ENCODE results near the gene RPL19. TPM values are rescaled to one million over a fixed set of nuclear protein-coding genes. Genes with fewer than 3 reads are reported as not detected.

The RPL19 gene
- total RNA-seq, 4 donors from 2014 or later = 2,008 to 3,549 (median 2,319) TPM

- no peak for DNase-seq
- TF ChIP-seq, protein P1, sequence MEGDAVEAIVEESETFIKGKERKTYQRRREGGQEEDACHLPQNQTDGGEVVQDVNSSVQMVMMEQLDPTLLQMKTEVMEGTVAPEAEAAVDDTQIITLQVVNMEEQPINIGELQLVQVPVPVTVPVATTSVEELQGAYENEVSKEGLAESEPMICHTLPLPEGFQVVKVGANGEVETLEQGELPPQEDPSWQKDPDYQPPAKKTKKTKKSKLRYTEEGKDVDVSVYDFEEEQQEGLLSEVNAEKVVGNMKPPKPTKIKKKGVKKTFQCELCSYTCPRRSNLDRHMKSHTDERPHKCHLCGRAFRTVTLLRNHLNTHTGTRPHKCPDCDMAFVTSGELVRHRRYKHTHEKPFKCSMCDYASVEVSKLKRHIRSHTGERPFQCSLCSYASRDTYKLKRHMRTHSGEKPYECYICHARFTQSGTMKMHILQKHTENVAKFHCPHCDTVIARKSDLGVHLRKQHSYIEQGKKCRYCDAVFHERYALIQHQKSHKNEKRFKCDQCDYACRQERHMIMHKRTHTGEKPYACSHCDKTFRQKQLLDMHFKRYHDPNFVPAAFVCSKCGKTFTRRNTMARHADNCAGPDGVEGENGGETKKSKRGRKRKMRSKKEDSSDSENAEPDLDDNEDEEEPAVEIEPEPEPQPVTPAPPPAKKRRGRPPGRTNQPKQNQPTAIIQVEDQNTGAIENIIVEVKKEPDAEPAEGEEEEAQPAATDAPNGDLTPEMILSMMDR (IDR thresholded peaks at IDR 0.05) = no peak
- 54 to 72% methylated on average over 9 to 11 of the region's 11 CpGs for WGBS, 2 donors
- H3K27me3 ChIP-seq = peaks cover 18% of the 10 kb centered on the region
- intact Hi-C loops (cut with DNase I) = no loop called here
- H3K4me1 ChIP-seq = peaks cover 9 to 23% of the 10 kb centered on the region in 2 donors
- no peaks in the 10 kb centered on the region for H3K9me3 ChIP-seq
- H3K4me3 ChIP-seq (replicated peaks in 1 of 3) = no peak overlapping the region
- H3K36me3 ChIP-seq = no peaks in the 10 kb centered on the region
- H3K27ac ChIP-seq = no peak overlapping the region
These were observed 29.3 kb downstream of the RPL19 start for GRCh38 chr17:39229274-39229913.

- Histone ChIP-seq H3K36me3 (no peaks in the 10 kb centered on the region), H3K4me1 (peaks cover 4 to 14% of the 10 kb centered on the region in 2 donors), H3K27me3 (peaks cover 13% of the 10 kb centered on the region), H3K9me3 (no peaks in the 10 kb centered on the region), H3K4me3 (replicated peaks in 1 of 3) (no peak overlapping the region), H3K27ac (no peak overlapping the region)
- WGBS, 2 donors = 50 to 89% methylated on average over 1 of the region's 1 CpG
- intact Hi-C loops (cut with DNase I) = loop anchor here (10.0 kb wide), 1 partner anchor 166 kb away; no protein-coding TSS in a partner anchor
- TF ChIP-seq, protein P1 (IDR thresholded peaks at IDR 0.05) = no peak
- TF ChIP-seq POLR2A (IDR thresholded peaks at IDR 0.05) = no peak
- no peak for DNase-seq
These were observed 30.3 kb downstream of the RPL19 start for GRCh38 chr17:39230361-39230760.

GRCh38 chr17:39231091-39231561 is 31.0 kb downstream of the RPL19 start:
- no peak overlapping the region for H3K27ac ChIP-seq

GRCh38 chr17:39231591-39232551 is 31.8 kb downstream of the RPL19 start:
- peak; percentile 35 to 41 for DNase-seq
- Histone ChIP-seq H3K9me3 (no peaks in the 10 kb centered on the region), H3K4me3 (replicated peaks in 1 of 3) (no peak overlapping the region), H3K27ac (no peak overlapping the region), H3K27me3 (no peaks in the 10 kb centered on the region), H3K4me1 (peaks cover 0 to 11% of the 10 kb centered on the region in 2 donors), H3K36me3 (no peaks in the 10 kb centered on the region)
- TF ChIP-seq, protein P1 (IDR thresholded peaks at IDR 0.05) = peak; percentile 35 to 76 (median 54)
- TF ChIP-seq POLR2A (IDR thresholded peaks at IDR 0.05) = no peak
- 11% methylated on average over 19 to 21 of the region's 22 CpGs for WGBS, 2 donors
- intact Hi-C loops (cut with DNase I) = loop anchor here (10.0 kb wide), 1 partner anchor 167 kb away; no protein-coding TSS in a partner anchor

More at GRCh38 chr17:39231091-39231561, 31.0 kb downstream of the RPL19 start:
- 49 to 55% methylated on average over 9 of the region's 10 CpGs for WGBS, 2 donors
- DNase-seq = no peak
- H3K4me3 ChIP-seq (replicated peaks in 1 of 3) = no peak overlapping the region
- intact Hi-C loops (cut with DNase I) = loop anchor here (10.0 kb wide), 1 partner anchor 166 kb away; no protein-coding TSS in a partner anchor
- no peaks in the 10 kb centered on the region for H3K9me3 ChIP-seq
- no peak for TF ChIP-seq POLR2A (IDR thresholded peaks at IDR 0.05)
- TF ChIP-seq, protein P1 (IDR thresholded peaks at IDR 0.05) = no peak
- H3K36me3 ChIP-seq = no peaks in the 10 kb centered on the region
- H3K27me3 ChIP-seq = peaks cover 5% of the 10 kb centered on the region
- H3K4me1 ChIP-seq = peaks cover 0 to 7% of the 10 kb centered on the region in 2 donors
